Measurements from ENCODE around the gene DENND1A. TPM values are rescaled to one million over a fixed set of nuclear protein-coding genes. Genes with fewer than 3 reads are reported as not detected.

The DENND1A gene
- total and polyA plus RNA-seq, 2 of the 13 experiments (the other 11 are each of a cell fraction or from before 2014, with no cell fraction given) = 14.8 to 30.1 TPM

GRCh38 chr9:123395689-123396511, 534.0 kb downstream of the DENND1A start:
- no peaks in the 10 kb centered on the region for H3K79me2 ChIP-seq (ENCODE audit: insufficient read depth, low read length)
- no peak overlapping the region for H3K9ac ChIP-seq (ENCODE audit: insufficient read depth, low read depth, low read length)
- FAIRE-seq (no peak), ATAC-seq (peak; percentile 18; the same call in 2 of the 3 replicates), DNase-seq (ENCODE audit: low spot score) (no peak)
- H3K4me2 ChIP-seq (ENCODE audit: low read depth, low read length) = no peak overlapping the region
- no peaks in the 10 kb centered on the region for H3K4me1 ChIP-seq (ENCODE audit: insufficient read depth, low read length)
- CTCF ChIA-PET (ENCODE audit: low intra/inter-chr PET ratio, low total read pairs) = no interaction called here
- BruUV-seq (replicated peaks) = no TSS peak
- no peaks in the 10 kb centered on the region for H4K20me1 ChIP-seq (ENCODE audit: insufficient read depth, low read length)
- 92% methylated on average over 20 of the region's 24 CpGs for WGBS (ENCODE audit: low lambda C conversion rate)
- no peaks in the 10 kb centered on the region for H3K27me3 ChIP-seq (ENCODE audit: control insufficient read depth in 1 of 2, insufficient read depth in 2 of 2, low read length in 2 of 2)
- no peak overlapping the region for H2AFZ ChIP-seq (ENCODE audit: low read length)
- no peak overlapping the region for H3K4me3 ChIP-seq (replicated peaks in 1 of 3; ENCODE audit: insufficient read depth in 1 of 3, low read depth in 2 of 3, low read length in 3 of 3)
- in situ Hi-C loops (cut with HindIII; ENCODE audit: extremely low pct_ligation_motif_present, low pct_unique_long_range_greater_than_20kb) (no loop called here), intact Hi-C loops (cut with micrococcal nuclease; ENCODE audit: unreplicated experiment) (no loop called here)
- no peak overlapping the region for H3K27ac ChIP-seq (ENCODE audit: extremely low read length, insufficient read depth, low read length)
- POLR2A ChIA-PET = no interaction called here
- no peak for TF ChIP-seq CREB3 (CRISPR knock-in tag; IDR thresholded peaks at IDR 0.05)
- no peak for TF ChIP-seq ZNF770 (CRISPR knock-in tag; IDR thresholded peaks at IDR 0.05)
- TF ChIP-seq SIX1 (CRISPR knock-in tag; IDR thresholded peaks at IDR 0.05; ENCODE audit: borderline replicate concordance) = no peak
- 0 out of 2 replicates have a peak, but pooled peaks have one; percentile 37 for TF ChIP-seq ZKSCAN1 (IDR thresholded peaks at IDR 0.05; ENCODE audit: low read length)
- TF ChIP-seq ZNF605 (CRISPR knock-in tag; IDR thresholded peaks at IDR 0.05) = no peak
- H3K9me3 ChIP-seq (ENCODE audit: low read length) = no peaks in the 10 kb centered on the region
- H3K36me3 ChIP-seq (replicated peaks in 1 of 2; ENCODE audit: control insufficient read depth in 1 of 2, insufficient read depth in 2 of 2, low read length in 2 of 2) = peaks cover 0 to 3% of the 10 kb centered on the region in 2 experiments; a peak in 3 of 5 replicates
